NT2/D1 (cell line): ENCODE measurements around the gene KLK2.

Experiments
- DNase-seq: peaks from one replicate; pipeline ENCODE4 v3.0.0-alpha.2; 2011; ENCODE audit warnings: low read depth, low spot score
- H3K27me3 ChIP-seq: 2 replicates; pipeline ENCODE4 v1.6.0; 2011; ENCODE audit warnings: mild to moderate bottlenecking; ENCODE audit not compliant: insufficient read length, insufficient read depth
- H3K36me3 ChIP-seq: 2 replicates; pipeline ENCODE4 v1.6.1; 2011; ENCODE audit warnings: mild to moderate bottlenecking, low read length, mixed read lengths; ENCODE audit not compliant: insufficient read depth, insufficient read length
- H3K4me1 ChIP-seq: 2 replicates; pipeline ENCODE4 v1.5.1; 2011; ENCODE audit not compliant: insufficient read depth, insufficient read length
- H3K4me3 ChIP-seq: 2 replicates; pipeline ENCODE4 v1.5.1; 2011; ENCODE audit warnings: low read depth; ENCODE audit not compliant: insufficient read length
- H3K9ac ChIP-seq: 2 replicates; pipeline ENCODE4 v1.6.0; 2011; ENCODE audit warnings: low read depth; ENCODE audit not compliant: insufficient read length
- H3K9me3 ChIP-seq: 2 replicates; pipeline ENCODE4 v1.5.1; 2011; ENCODE audit warnings: mild to moderate bottlenecking, low read length; ENCODE audit not compliant: insufficient read depth
- SUZ12 ChIP-seq: IDR thresholded peaks from 2 replicates; pipeline ENCODE4 v1.6.1; 2011; ENCODE audit not compliant: insufficient read length, insufficient read depth; ENCODE audit errors: extremely low read depth
- YY1 ChIP-seq: IDR thresholded peaks from 2 replicates; pipeline ENCODE4 v1.6.1; 2011; ENCODE audit not compliant: insufficient read length, insufficient read depth
- ZNF274 ChIP-seq: IDR thresholded peaks from 2 replicates; pipeline ENCODE4 v1.6.1; 2011; ENCODE audit warnings: mild to moderate bottlenecking, low read depth, low read length

Gene KLK2

GRCh38 chr19:50869479-50869878 is 3.8 kb upstream of the KLK2 start:
- no peak overlapping the region for H3K9ac ChIP-seq
- H3K4me1 ChIP-seq, result peaks cover 3% of the 10 kb centered on the region
- H3K36me3 ChIP-seq, result no peaks in the 10 kb centered on the region
- no peak for DNase-seq
- H3K4me3 ChIP-seq, result no peak overlapping the region
- H3K9me3 ChIP-seq, result no peaks in the 10 kb centered on the region
- H3K27me3 ChIP-seq, result peaks cover under 1% of the 10 kb centered on the region
- TF ChIP-seq YY1 (no peak), ZNF274 (no peak), SUZ12 (no peak)

- Histone ChIP-seq H3K9ac (no peak overlapping the region), H3K4me3 (no peak overlapping the region), H3K36me3 (no peaks in the 10 kb centered on the region), H3K9me3 (no peaks in the 10 kb centered on the region), H3K4me1 (peaks cover 3% of the 10 kb centered on the region), H3K27me3 (peaks cover 2% of the 10 kb centered on the region)
- no peak for TF ChIP-seq SUZ12
- TF ChIP-seq ZNF274, result no peak
- DNase-seq, result no peak
These were observed 2.7 kb upstream of the KLK2 start for GRCh38 chr19:50870417-50871089.

GRCh38 chr19:50874211-50874610 is 972 bp downstream of the KLK2 start:
- Histone ChIP-seq H3K36me3 (no peaks in the 10 kb centered on the region), H3K9me3 (no peaks in the 10 kb centered on the region), H3K27me3 (peaks cover 5% of the 10 kb centered on the region), H3K4me3 (no peak overlapping the region), H3K4me1 (peaks cover 5% of the 10 kb centered on the region), H3K9ac (no peak overlapping the region)
- no peak for TF ChIP-seq ZNF274
- no peak for TF ChIP-seq SUZ12
- no peak for TF ChIP-seq YY1
- DNase-seq, result no peak

- TF ChIP-seq ZNF274, result no peak
- TF ChIP-seq YY1, result no peak
- TF ChIP-seq SUZ12, result no peak
- no peak for DNase-seq
- Histone ChIP-seq H3K9ac (no peak overlapping the region), H3K4me3 (no peak overlapping the region), H3K4me1 (peaks cover 5% of the 10 kb centered on the region), H3K36me3 (no peaks in the 10 kb centered on the region), H3K27me3 (peaks cover 5% of the 10 kb centered on the region), H3K9me3 (no peaks in the 10 kb centered on the region)
These were observed 2.7 kb downstream of the KLK2 start for GRCh38 chr19:50875795-50876422.

GRCh38 chr19:50876456-50876855 is 3.2 kb downstream of the KLK2 start:
- Histone ChIP-seq H3K4me1 (peaks cover 5% of the 10 kb centered on the region), H3K9me3 (no peaks in the 10 kb centered on the region), H3K36me3 (no peaks in the 10 kb centered on the region), H3K9ac (no peak overlapping the region), H3K27me3 (peaks cover 5% of the 10 kb centered on the region), H3K4me3 (no peak overlapping the region)
- no peak for TF ChIP-seq SUZ12
- no peak for TF ChIP-seq YY1
- no peak for TF ChIP-seq ZNF274
- DNase-seq, result no peak

- Histone ChIP-seq H3K27me3 (peaks cover 5% of the 10 kb centered on the region), H3K9me3 (no peaks in the 10 kb centered on the region), H3K4me1 (peaks cover 5% of the 10 kb centered on the region), H3K4me3 (no peak overlapping the region), H3K36me3 (no peaks in the 10 kb centered on the region), H3K9ac (no peak overlapping the region)
- no peak for DNase-seq
- TF ChIP-seq ZNF274 (no peak), YY1 (no peak), SUZ12 (no peak)
These were observed 4.1 kb downstream of the KLK2 start for GRCh38 chr19:50877338-50877737.

GRCh38 chr19:50878851-50879250 is 5.6 kb downstream of the KLK2 start:
- Histone ChIP-seq H3K4me3 (no peak overlapping the region), H3K4me1 (peaks cover 3% of the 10 kb centered on the region), H3K9ac (no peak overlapping the region), H3K9me3 (no peaks in the 10 kb centered on the region), H3K27me3 (peaks cover 5% of the 10 kb centered on the region), H3K36me3 (no peaks in the 10 kb centered on the region)
- DNase-seq, result no peak
- TF ChIP-seq SUZ12 (no peak), YY1 (no peak), ZNF274 (no peak)

- TF ChIP-seq YY1 (no peak), ZNF274 (no peak), SUZ12 (no peak)
- H3K4me1 ChIP-seq, result peaks cover 2% of the 10 kb centered on the region
- no peak overlapping the region for H3K4me3 ChIP-seq
- DNase-seq, result no peak
- H3K27me3 ChIP-seq, result peaks cover 6% of the 10 kb centered on the region
- H3K9ac ChIP-seq, result no peak overlapping the region
- H3K36me3 ChIP-seq, result no peaks in the 10 kb centered on the region
- no peaks in the 10 kb centered on the region for H3K9me3 ChIP-seq
These were observed 7.0 kb downstream of the KLK2 start for GRCh38 chr19:50880241-50880640.
